GM12891 (cell line): ENCODE data around the gene ZNF22.

Experiments used
- POLR2AphosphoS5 ChIP-seq: IDR thresholded peaks from 2 replicates; pipeline ENCODE4 v1.6.1; 2011; ENCODE audit warnings: low read depth, low read length, control low read depth
- TAF1 ChIP-seq: IDR thresholded peaks from 2 replicates; pipeline ENCODE4 v1.6.1; 2011; ENCODE audit warnings: low read depth, low read length, control low read depth

DNA sequence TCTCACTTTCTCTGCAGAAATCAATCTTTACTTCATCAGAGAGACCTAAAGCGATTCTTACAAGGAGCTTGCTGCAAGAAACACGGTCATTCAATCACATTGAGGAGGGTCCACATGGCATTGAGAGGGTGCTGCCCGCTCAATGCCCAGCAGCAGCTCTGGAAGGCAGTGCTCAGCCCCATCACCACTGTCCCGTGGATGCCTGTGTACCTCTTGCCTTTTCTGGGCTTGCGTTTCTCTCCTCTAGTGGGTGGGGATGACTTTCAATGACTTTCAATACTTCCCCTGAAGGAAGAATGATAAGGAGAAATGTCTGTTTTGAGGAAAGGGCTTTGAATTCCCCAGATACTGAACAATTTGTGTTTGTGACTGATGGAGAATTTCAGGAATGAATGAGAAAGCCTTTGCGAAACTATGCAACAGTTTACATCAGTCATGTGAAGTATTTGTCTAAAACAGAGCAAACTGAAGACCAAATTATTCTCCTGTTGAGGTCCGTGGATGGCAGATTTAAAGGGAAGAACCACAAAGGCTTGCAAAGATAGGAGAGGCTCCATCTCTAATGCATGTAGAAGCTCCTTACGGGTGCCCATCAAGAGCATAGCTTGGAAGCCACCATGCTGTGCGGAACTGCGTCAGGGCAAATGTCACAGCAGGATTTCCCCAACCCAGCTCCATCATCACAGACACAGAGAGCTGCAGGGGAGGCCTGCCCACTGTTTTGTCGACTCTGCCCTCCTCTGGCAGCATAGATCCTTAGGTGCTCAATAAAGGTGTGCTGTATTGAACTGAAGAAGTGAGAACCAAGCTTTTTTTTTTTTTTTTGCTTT, 6.6 kb upstream of the ZNF22 start:
- TF ChIP-seq TAF1: no peak
- TF ChIP-seq POLR2AphosphoS5: no peak
